Cardiac muscle cell (in vitro differentiated cells and primary cell): ENCODE results near the gene TROAP. TPM values are rescaled to one million over a fixed set of nuclear protein-coding genes. Genes with fewer than 3 reads are reported as not detected.

Source experiments
- DNase-seq, 2 donors: peaks; one replicate each; pipeline versions ENCODE4 v3.0.0 to v3.0.0-alpha.2; 2010 to 2017; ENCODE audit warnings: low read depth in 1 of 2, low spot score in 1 of 2
- H3K27ac ChIP-seq: fragments of 200-600 bp; sonication (generic); 2 replicates; pipeline ENCODE4 v1.5.1; 2016
- H3K27me3 ChIP-seq: fragments of 200-600 bp; sonication (generic); 2 replicates; pipeline ENCODE4 v1.6.0; 2016; ENCODE audit warnings: control low read depth
- H3K36me3 ChIP-seq: fragments of 200-600 bp; sonication (generic); 2 replicates; pipeline ENCODE4 v1.5.1; 2016; ENCODE audit warnings: control low read depth
- H3K4me1 ChIP-seq: fragments of 200-600 bp; sonication (generic); 2 replicates; pipeline ENCODE4 v1.8.1; 2017; ENCODE audit warnings: low read depth, mild to moderate bottlenecking, mixed run types
- H3K4me3 ChIP-seq: fragments of 200-600 bp; sonication (generic); 2 replicates; pipeline ENCODE4 v1.5.1; 2016; ENCODE audit warnings: mild to moderate bottlenecking
- H3K9me3 ChIP-seq: fragments of 200-600 bp; sonication (generic); 2 replicates; pipeline ENCODE4 v1.5.1; 2017; ENCODE audit warnings: low read depth, mild to moderate bottlenecking, control low read depth
- polyA plus RNA-seq: library from polyadenylated mRNA; unstranded; fragments of >200 nt; fragmentation: Nextera tagmentation; extraction: Ambion mirVana; gene quantifications from 2 replicates; pipeline ENCODE4 v1.2.1, GENCODE V29; 2016
- total RNA-seq: library from RNA; depleted of rRNA; stranded (reverse); fragments of >200 nt; gene quantifications from 2 replicates; pipeline ENCODE4 v1.2.3, GENCODE V29; 2016
- TF ChIP-seq, protein P1 (sequence below): IDR thresholded peaks from 2 replicates; pipeline ENCODE4 v1.5.1; 2012; ENCODE audit warnings: low read depth, mild to moderate bottlenecking, low read length

TROAP gene
- total and polyA plus RNA-seq, 2 experiments from 2014 or later: 8.2 to 72.9 TPM

DNA sequence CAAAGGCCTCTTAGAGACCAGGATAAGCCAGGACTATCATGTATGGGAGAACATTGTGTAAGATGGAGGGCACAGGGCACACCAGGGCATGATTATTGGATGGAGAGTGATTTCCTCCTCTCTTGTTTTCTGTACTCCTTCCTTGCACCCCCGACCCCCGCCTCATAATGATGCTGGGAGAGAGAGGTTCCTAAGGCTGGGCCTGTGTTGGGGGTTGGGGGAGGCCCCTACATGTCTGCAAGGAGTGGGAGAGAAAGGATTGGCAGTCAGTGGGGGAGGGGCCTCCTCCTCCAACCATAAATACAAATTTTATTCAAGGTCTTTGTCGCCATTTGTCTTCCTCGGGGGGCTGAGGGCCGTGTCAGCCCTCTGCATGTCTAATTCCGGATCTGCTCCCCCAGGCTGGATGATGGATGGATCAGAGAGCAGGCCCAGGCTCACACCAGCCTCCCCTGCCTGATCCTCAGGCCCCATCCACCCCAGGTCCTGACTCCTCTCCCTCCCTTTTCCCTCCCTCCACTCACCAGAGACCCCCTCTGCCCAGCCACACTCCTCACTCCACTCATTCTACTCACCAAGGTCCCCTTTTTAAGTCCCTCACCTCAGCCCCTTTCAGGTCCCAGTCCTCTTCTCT lies 15.9 kb downstream of the TROAP start:
- peaks cover 100% of the 10 kb centered on the region for H3K27me3 ChIP-seq
- H3K4me1 ChIP-seq: peaks cover 8% of the 10 kb centered on the region
- H3K4me3 ChIP-seq: no peak overlapping the region
- TF ChIP-seq, protein P1, sequence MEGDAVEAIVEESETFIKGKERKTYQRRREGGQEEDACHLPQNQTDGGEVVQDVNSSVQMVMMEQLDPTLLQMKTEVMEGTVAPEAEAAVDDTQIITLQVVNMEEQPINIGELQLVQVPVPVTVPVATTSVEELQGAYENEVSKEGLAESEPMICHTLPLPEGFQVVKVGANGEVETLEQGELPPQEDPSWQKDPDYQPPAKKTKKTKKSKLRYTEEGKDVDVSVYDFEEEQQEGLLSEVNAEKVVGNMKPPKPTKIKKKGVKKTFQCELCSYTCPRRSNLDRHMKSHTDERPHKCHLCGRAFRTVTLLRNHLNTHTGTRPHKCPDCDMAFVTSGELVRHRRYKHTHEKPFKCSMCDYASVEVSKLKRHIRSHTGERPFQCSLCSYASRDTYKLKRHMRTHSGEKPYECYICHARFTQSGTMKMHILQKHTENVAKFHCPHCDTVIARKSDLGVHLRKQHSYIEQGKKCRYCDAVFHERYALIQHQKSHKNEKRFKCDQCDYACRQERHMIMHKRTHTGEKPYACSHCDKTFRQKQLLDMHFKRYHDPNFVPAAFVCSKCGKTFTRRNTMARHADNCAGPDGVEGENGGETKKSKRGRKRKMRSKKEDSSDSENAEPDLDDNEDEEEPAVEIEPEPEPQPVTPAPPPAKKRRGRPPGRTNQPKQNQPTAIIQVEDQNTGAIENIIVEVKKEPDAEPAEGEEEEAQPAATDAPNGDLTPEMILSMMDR: no peak
- H3K9me3 ChIP-seq: no peaks in the 10 kb centered on the region
- no peaks in the 10 kb centered on the region for H3K36me3 ChIP-seq
- no peak for DNase-seq
- H3K27ac ChIP-seq: no peak overlapping the region

DNA sequence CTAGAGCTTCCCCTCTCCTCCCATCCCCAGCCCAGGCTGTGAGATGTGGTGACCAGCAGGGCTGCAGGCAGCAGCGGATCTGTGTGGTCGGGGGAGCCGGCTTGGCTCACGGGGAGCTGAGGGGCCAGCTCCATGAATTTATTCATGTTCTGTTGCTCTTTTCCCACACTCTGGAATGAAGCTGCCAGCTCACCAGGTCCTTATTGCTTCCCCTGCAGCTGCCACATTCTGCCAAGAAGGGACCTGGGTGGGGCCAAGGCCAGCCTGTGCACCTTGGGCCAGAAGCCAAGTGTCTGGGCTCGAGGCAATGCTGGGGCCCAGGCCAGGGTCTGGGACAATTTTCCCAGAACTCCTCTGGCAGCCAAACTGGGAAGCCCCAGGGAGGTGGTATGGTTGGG lies 16.4 kb downstream of the TROAP start:
- Histone ChIP-seq H3K27ac (no peak overlapping the region), H3K4me3 (no peak overlapping the region), H3K4me1 (peaks cover 8% of the 10 kb centered on the region), H3K36me3 (no peaks in the 10 kb centered on the region), H3K27me3 (peaks cover 100% of the 10 kb centered on the region), H3K9me3 (no peaks in the 10 kb centered on the region)
- TF ChIP-seq, protein P1: no peak
- no peak for DNase-seq

DNA sequence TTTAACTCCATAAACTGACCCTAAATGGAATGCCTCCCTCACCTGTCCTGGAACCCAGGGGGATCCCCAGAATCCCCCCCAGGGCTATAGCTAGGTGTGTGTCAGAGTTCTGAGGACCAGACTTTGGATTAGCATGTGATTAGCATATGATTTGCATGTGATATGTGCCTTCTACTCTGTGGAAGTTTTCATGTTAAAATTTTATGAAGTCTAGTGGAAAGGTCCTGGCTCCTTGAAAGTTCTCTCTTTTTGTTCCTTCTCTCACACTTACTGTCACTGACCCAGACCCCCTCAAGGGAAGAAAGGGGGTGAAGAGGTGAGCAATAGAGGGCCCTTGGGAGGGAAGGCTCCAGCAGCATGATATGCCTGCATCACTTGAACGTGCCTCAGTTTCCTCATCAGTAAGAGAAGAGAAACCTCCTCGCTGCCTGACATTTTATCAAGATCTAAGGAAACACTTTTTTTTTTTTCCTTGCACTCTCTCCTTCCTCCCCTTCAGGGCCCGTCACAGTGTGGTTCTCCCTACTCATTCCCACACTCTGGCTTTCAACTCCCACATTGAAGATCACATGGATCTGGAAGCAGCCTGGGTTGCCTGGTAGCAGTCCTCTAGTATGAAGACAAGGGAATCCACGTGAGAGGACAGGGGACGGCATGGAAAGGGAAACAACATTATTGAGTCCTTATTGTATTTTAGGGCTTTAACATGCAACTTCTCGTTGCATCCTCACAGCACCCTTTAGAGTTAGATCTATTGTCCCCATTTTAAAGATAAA lies 17.2 kb downstream of the TROAP start:
- no peaks in the 10 kb centered on the region for H3K9me3 ChIP-seq
- H3K27ac ChIP-seq: no peak overlapping the region
- peaks cover 8% of the 10 kb centered on the region for H3K4me1 ChIP-seq
- H3K36me3 ChIP-seq: no peaks in the 10 kb centered on the region
- peaks cover 100% of the 10 kb centered on the region for H3K27me3 ChIP-seq
- no peak overlapping the region for H3K4me3 ChIP-seq
- DNase-seq: no peak
- TF ChIP-seq, protein P1: no peak

DNA sequence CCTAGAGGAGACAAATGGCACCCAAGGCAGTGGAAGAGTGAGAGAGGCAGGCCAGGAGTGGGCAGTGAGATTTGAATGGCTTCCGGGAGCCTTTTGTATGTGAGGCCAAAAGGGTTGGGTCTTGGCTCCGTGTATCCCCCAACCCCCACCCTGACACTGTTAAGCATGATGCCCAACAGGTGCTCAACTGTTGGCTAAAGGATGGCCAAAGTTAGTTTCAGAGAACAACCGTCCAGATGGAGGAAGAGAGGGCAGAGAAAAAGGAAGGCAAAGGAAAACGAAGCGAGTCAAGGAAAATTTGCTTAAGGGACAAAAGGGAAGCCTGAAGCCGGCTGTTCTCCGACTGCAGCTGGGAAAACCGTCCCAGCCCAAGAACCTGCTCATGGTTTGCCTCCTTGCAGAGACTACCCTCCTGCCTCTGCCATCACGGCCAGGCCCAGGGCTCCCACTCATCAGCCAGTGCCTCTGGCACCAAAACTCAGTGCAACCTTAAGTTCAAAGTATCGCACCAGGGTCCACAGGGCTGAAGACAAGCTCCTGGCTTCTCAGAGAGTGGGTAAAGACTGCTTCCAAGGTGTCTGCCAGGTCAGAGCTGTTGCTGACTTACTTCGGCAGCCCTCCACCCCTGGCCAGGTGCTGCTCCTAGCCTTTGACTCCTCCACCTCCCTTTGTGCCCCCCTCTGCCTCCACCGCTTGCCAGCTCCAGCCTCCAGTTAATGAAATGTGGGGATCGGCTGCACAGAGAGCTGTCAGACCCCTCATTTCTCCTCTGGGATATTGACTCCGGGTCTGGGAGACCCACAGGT lies 18.1 kb downstream of the TROAP start:
- H3K27me3 ChIP-seq: peaks cover 100% of the 10 kb centered on the region
- TF ChIP-seq, protein P1: no peak
- H3K27ac ChIP-seq: no peak overlapping the region
- H3K4me1 ChIP-seq: peaks cover 12% of the 10 kb centered on the region
- H3K36me3 ChIP-seq: no peaks in the 10 kb centered on the region
- no peaks in the 10 kb centered on the region for H3K9me3 ChIP-seq
- DNase-seq: no peak
- H3K4me3 ChIP-seq: no peak overlapping the region

DNA sequence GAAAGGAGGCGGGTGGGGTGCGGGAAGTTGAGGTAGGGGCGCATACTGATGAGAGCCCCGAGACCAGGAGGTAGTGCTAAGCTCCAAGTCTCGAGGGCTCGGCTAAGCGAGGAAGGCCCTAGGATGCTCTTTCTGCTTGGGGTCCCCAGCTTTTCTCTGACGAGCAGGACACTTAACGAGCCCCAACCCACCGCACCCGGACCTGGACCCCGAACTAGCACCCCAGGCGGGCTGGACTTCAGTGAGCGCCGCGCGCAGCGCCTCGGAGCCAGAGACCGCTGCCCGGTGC lies 18.7 kb downstream of the TROAP start:
- H3K9me3 ChIP-seq: no peaks in the 10 kb centered on the region
- DNase-seq: no peak
- H3K4me3 ChIP-seq: no peak overlapping the region
- peaks cover 16% of the 10 kb centered on the region for H3K4me1 ChIP-seq
- H3K36me3 ChIP-seq: no peaks in the 10 kb centered on the region
- TF ChIP-seq, protein P1: no peak
- peaks cover 100% of the 10 kb centered on the region for H3K27me3 ChIP-seq
- no peak overlapping the region for H3K27ac ChIP-seq
